ENCODE measurements around the gene MTRFR.
"Not testable (repeated sequence)": the region's sequence is repeated elsewhere in the genome, so short reads cannot be mapped to it uniquely, and the experiment has no call there.

Gene MTRFR

DNA sequence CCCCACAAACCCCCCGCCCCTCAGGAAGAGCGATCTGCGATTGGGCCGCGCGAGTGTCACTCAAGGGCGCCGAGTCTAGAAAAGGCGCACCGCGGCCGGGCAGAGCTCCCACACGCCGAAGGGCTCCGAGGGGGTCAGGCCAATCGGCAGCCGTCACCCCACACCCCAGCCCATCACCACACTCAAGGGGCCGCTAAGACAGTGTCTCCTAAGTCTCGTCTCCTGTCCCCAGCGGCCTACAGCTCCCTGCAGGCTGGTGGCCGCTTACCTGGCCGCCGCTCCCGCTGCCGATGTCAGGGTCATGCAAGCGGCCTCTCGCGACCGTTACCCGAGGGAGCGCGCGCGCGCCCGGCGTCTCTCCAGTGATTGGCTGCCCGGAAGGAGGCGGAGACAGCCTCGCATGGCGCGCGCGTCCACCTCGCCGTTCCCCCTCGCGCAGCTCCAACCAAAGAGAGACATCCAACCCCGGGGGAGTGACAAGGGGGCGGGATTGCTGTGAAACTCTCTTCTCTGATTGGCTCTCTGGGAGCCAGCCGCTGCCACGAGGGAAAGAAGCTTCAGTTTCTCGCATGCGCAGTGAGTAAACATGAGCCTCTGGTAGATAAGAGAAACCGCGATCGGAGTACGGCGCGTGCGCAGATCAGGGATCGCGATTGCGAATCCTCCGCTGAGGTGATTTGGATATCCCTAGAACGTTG, at the start of gene MTRFR, which contains the start of gene MPHOSPH9:
Gene MTRFR, plus strand, starts transcription at position 630 of the 698 bp plus-strand sequence. CDS start 20,239 bp downstream, outside the sequence.
Gene MPHOSPH9, minus strand, starts transcription at position 335 of the 698 bp plus-strand sequence. CDS start 2,777 bp downstream, outside the sequence.
- peak; percentile 99 for DNase-seq

DNA sequence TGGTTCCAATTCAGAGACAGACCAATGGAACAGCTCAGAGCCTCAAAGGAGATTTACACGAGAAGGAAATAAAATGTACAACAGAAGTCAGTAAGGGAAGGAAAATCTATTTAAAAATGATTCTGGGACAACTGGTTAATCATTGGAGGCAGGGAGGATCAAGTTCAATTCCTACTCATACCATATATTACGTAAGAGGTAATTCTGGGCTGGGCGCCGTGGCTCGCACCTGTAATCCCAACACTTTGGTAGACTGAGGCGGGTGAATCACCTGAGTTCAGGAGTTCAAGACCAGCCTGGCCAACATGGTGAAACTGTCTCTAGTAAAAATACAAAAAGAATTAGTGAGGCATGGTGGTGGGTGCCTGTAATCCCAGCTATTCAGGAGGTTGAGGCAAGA, 45.6 kb upstream of the MTRFR start:
- no peak for DNase-seq

DNA sequence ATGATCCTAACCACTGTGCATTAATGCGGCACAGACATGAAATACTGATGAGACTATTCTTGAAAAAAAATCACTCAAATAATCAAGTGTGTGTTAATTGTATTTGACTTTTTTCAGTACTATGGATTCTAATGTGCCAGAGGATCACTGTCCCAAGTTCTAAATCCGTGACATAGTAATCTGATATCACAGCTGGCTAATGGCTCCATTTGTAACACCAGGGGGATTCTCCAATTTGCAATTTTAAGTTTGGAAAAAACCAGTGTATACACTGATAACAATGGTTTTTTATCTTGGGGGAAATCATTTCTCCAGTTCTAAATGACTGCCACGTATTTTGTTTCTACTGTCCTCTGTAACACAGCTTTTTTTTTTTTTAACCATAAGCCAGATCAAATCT, 33.3 kb upstream of the MTRFR start:
- DNase-seq: no peak

DNA sequence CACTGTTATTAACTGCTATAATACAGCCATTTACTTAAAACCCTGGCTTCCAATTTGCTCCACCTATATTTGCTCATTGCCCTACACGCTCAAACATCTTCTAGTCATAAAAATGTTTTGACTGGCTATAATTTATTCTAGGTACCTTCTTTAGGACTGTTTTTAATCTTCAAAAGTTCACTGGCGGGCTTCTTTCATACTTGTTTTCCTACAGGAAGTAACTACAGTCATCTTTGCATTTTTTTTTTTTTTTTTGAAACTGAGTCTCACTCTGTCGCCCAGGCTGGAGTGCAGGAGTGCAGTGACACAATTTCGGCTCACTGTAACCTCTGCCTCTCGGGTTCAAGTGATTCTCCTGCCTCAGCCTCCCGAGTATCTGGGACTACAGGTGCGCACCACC, 32.8 kb upstream of the MTRFR start:
- DNase-seq: no peak

DNA sequence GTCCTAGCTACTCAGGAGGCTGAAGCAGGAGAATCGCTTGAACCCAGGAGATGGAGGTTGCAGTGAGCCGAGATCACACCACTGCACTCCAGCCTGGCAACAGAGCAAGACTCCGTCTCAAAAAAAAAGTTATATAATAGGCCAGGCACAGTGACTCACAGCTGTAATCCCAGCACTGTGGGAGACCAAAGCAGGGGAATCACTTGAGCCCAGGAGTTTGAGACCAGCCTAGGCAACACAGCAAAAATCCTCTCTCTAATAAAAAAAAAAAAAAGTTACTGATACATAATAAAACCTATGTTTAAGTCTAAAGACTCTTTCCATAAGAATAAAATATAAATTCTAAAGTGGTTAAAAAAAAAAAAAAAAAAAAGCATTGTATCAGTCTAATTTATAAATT, 26.4 kb upstream of the MTRFR start:
- DNase-seq: not testable (repeated sequence)

DNA sequence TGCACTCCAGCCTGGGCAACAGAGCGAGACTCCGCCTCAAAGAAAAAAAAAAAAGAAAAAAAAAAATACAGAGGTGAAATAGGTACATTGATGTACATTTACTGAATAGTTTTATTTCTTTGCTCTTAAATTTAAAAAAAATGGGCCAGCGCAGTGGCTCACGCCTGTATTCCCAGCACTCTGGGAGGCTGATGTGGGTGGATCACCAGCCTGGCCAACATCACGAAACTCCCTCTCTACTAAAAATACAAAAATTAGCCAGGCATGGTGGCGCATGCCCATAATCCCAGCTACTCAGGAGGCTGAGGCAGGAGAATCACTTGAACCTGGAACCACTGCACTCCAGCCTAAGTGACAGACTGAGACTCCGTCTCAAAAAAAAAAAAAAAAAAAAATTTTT, 25.4 kb upstream of the MTRFR start:
- DNase-seq: not testable (repeated sequence)

DNA sequence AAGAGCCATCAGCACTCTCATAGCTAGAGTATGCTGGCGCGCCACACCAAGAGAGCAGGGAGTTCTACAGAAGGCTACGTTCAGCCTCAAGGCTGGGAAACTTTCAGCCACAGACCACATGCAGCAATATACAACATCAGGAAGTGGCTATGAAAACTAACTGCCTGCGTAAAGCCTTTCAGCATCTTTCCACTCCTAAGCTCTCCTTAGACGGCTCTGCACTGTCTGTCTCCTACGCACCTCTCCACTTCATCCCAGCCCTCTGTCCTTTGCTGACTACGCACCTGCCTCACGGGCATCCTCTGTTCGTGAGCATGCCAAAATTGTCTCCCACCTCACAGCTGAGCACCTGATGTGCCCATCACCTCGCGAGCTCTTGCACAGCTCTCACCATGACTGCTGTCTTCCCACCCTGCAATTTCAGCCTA, 10.0 kb upstream of the MTRFR start:
- DNase-seq: no peak

DNA sequence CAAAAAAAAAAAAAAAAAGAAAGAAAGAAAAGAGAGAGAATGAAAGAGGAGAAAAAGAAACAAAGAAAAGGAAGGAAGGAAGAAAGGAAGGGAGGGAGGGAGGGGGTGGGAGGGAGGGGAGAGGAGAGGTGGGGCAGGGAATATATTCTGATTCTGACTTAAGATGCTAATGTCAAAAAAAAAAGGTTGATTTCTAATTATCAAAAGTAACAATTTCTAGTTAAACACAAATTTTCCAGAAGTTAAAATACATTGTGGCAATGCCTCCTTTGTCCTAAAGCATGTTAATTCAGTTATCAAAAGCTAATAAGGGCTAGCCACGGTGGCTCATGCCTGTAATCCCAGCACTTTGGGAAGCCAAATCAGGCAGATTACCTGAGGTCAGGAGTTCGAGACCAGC, 7.8 kb upstream of the MTRFR start:
- DNase-seq: no peak

DNA sequence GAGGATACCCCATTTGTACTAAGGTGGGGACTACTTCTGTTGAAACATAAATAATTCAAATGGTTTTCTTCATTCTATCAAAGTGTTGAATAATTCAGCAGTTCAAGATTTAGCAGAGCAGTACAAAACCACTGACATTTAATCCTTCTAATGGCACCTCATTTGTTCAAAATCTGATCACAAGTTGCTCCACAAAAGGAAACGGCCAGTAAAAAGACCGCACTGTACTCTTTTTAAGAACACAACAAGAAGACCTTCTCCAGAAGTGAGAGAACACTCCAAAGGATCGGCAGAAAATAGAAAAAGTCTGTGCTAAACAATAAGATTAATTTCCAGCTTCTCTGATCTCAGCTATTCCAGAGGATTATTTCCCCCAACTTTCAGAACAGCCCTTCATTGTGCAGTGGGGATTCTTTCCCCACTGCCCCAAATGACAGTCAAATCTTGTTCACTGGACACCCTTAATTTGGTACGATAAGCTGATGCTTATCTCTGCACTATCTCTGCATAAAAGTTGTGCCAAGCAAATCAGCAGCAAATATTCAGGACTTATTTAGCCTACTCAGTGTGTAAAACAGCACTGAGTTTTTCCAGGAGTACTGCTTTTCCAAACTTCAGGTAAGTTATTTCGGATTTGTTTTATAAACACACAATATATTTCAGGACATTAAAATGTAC, 5.5 kb upstream of the MTRFR start:
- no peak for DNase-seq

DNA sequence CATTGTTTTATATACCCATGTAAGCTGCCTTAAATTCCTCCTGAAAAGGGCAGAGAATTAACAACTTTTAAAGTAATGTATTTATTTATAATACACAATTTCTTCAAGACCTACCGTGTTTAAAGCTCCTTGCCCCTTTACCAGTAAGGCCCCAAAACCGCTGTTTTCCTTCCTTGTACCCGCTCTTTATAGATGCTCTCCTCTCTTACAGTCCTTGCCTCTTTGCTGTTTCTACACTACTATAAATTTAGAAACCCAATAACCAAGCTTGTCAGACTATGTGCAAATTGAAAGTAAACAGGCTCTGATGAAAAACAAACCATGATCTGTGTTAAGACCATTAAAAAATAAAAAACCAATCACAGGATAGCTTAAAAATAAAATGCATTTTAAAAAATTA, 4.2 kb upstream of the MTRFR start:
- no peak for DNase-seq

DNA sequence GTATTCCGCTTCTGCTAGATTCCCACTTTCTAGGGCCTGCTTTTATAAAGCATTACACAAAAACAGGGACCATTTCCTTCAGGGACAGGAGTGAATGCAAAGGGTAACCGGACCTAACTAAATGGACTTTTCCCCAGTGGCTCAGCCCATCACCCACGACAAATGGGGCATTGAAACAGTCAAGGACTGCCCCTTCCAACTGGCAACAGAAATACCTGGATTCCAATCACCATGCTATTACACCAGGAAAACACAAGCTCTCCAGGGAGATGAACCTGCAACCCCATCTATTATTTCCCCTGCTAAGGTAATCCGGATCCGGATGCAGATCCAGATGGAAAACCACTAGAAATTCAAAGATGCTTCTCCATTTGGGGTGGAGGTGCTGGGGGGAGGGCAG, 1.3 kb upstream of the MTRFR start:
- no peak for DNase-seq

DNA sequence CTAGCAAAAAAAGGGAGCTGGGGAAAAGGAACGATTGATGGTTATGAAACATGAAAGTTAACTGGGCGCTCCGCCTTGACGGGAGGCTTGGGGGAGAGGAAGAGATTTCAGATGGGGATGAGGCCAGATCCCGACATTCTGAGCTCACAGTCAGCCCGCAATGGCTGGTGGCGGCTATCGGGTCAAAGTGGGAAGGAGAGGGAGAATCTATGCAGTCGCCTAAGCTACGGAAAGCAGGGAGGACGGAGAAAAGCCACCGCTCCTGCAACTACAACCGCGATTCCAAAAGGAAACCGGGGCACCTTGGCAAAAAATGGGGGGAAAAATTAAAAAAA, 797 bp upstream of the MTRFR start:
- no peak for DNase-seq

DNA sequence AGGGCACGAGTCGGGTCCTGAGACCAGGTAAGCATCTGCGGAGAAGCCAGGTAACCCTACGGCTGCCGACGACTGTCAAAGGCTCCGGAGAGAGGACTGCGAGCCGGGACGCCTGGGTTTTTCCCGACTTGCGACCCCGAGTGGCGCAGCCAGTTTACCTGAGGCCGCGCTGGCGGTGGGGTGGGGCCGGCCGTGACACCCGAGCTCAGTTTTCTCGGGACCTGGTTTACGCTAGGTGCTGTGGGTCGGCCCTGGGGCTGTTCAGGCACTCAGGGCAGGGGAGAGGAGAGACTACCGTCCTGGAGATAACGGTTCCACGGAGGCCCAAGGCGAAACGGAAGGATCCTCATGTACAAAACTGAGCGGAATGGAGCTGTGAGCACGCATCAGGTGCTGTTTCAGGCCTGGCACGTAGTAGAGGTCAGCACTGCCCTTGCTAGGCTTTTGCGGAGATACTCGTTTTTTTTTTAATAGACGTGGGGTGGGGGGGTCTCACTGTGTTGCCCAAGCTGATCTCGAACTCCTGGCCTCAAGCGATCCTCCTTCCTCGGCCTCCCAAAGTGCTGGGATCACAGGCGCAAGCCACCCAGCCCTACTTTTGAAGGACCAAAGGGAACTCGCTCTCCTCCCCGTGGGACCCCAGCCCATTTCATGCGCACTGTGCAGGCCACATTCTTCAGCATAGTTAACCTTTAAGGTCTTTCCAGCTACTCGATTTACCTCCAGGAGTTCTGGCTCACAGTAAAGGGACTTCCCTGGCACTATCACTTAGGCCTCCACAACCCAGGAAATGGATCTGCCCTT, 471 bp downstream of the MTRFR start:
- no peak for DNase-seq

DNA sequence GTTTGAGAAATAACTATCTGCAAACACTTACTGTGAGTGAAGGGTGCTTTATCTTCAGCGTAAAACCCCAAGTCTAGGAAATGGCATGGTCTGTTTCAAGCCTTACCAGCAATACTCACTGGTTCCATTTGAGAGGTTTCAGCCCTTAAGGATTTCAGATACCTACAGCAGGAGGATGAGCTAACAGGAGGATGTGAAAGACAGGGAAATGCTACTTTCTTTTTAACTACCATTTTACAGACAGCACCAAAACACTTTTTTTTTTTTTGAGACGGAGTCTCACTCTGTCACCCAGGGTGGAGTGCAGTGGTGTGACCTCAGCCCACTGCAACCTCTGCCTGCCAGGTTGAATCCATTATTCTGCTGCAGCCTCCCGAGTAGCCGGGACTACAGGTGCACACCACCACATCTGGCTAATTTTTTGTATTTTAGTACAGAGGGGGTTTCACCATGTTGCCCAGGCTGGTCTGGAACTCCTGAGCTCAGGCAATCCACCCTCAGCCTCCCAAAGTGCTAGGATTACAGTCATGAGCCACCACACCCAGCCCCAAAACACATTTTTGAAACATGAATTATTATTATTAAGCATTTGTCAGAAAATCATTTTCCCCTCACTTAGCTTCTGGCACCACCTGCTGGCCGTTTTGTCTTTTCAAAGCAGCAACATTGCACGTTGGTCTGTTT, 4.6 kb downstream of the MTRFR start:
- DNase-seq: peak; percentile 13

DNA sequence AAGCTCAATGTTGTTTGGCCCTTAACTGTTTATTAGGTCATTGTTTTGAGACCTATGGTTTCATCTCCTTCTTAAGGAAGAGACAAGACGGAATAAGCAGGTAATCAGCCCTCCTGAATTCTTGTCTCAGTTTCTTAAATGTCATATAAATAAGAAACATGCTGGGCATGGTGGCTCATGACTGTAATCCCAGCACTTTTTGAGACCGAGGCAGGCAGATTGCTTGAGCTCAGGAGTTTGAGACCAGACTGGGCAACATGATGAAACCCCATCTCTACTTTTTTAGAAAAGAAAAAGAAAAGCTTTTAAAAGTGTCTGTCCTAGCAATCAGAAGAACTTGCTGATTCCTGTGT, 5.1 kb downstream of the MTRFR start:
- no peak for DNase-seq

DNA sequence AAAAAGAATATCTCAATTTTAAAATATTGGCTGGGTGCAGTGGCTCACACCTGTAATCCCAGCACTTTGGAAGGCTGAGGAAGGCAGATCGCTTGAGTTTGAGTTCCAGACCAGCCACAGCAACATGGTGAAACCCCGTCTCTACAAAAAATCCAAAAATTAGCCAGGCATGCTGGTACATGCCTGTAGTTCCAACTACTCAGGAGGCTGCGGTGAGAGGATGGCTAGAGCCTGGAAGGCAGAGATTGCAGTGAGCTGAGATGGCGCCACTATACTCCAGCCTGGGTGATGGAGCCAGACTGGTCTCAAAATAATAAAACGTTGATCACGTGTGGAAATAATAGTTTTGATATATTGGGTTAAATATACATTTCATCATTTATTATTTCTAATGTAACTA, 5.7 kb downstream of the MTRFR start:
- no peak for DNase-seq

DNA sequence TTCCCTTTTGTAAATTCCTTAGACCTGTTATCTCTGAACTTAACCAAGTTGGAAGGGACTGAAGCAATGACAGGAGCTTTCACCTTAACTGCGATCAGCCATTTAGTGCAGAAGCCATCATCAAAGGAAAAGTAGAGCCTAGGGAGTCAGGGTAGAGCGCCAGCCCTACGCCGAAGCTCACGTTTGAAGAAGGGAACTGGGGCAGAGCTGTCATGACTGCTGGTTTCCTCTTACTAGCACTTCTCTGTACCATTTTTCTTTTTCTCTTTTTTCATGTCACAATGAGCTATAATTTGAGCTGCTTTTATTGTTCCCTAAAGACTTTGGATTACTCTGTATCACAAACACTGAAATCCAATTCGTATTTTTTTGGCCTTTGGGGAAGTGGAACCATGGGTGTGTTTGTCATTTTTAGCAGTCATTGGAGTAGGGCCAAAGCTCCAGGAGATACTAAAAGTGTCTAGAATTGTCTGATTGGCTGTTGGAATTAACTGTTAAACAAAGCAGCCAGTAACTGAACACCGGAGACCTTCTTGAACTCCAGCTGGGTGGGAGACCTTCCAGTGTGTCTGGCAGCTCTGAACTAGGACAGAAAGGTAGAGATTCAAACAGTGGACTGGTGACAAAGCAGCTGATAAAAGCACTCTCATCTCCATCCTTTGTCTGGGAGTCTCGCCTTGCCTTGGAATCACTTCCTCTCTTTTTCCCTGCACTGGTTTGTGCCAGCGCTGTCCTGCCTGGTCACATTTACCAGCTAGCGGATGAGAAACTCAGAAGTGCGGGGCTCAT, 9.1 kb downstream of the MTRFR start:
- no peak for DNase-seq

DNA sequence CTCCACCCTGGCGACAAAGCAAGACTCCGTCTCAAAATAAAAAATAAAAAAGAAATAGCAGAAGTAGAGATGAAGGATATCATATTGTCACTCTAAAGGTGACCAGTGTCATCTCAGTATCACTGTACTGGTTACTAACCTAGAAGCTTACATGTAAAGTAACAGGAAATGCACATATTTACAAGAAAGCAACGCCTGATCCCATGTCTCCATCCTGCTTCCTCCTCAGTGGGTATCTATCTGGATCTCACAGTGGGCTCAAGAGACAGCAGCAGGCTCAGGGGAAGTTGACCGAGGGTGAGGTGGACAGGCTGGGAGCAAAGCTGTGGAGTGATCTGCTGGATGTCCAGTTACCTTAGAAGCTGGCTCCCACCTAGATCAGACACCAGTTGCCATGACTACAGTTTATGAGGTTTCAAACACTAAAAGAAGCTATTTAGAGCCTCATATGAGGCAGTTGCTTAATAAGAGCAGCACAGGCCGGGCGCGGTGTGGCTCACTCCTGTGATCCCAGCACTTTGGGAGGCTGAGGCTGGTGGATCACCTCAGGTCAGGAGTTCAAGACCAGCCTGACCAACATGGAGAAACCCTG, 10.5 kb downstream of the MTRFR start:
- no peak for DNase-seq

DNA sequence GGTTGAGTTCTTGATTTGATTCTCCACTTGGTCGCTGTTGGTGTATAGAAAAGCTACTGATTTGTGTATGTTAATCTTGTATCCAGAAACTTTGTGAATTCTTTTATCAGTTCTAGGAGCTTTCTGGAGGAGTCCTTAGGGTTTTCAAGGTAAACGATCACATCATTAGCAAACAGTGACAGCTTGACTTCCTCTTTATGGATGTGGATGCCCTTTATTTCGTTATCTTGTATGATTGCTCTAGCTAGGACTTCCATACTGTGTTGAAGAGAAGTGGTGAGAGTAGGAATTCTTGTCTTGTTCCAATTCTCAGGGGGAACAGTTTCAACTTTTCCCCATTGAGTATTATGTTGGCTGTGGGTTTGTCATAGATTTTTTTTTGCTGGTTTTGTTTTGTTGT, 12.4 kb downstream of the MTRFR start:
- no peak for DNase-seq

DNA sequence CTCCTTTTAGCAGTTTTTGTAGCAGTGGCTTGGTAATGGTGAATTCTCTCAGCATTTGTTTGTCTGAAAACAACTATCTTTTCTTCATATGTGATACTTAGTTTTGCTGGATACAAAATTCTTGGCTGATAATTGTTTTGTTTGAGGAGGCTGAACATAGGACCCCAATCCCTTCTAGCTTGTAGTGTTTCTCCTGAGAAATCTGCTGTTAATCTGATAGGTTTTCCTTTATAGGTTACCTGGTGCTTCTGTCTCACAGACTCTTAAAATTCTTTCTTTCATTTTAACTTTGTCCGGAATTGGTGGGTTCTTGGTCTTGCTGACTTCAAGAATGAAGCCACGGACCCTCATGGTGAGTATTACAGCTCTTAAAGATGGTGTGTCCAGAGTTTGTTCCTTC, 14.9 kb downstream of the MTRFR start:
- not testable (repeated sequence) for DNase-seq

DNA sequence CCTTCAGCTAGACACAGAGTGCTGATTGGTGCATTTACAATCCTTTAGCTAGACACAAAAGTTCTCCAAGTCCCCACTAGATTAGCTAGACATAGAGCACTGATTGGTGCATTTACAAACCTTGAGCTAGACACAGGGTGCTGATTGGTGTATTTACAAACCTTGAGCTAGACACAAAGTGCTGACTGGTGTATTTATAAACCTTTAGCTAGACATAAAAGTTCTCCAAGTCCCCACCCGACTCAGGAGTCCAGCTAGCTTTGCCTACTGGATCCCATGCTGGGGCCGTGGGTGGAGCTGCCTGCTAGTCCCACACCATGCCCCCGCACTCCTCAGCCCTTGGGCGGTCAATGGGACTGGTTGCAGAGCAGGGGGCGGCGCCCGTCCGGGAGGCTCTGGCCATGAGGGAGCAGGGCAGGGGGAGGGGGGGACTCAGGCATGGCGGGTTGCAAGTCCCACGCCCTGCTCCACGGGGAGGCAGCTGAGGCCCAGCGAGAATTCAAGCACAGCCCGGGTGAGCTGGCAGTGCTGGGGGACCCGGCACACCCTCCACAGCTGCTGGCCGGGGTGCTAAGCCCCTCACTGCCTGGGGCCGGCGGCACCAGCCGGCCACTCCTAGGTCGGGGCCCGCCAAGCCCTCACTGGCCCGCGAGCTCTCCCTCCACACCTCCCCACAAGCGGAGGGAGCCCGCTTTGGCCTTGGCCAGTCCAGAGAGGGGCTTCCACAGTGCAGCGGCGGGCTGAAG, 15.9 kb downstream of the MTRFR start:
- not testable (repeated sequence) for DNase-seq

Data from SHP77 treated with DMSO at 0.1 percent for 48 hours (cell line).